Measurements from ENCODE around the gene PTPRK.

Gene PTPRK

GRCh38 chr6:128278836-128279235 is 241.6 kb downstream of the PTPRK start:
- Histone ChIP-seq H3K27ac (replicated peaks; ENCODE audit: low read length) (no peak overlapping the region), H2BK15ac (ENCODE audit: low read length) (no peak overlapping the region), H3K4ac (ENCODE audit: low read length) (no peak overlapping the region), H3K79me1 (ENCODE audit: low read depth, low read length) (peaks cover 2% of the 10 kb centered on the region), H3K27me3 (ENCODE audit: control insufficient read depth in 3 of 3, insufficient read depth in 3 of 3, low read depth in 1 of 3, low read length in 3 of 3) (no peaks in the 10 kb centered on the region), H3K14ac (ENCODE audit: low read length) (no peak overlapping the region), H2BK12ac (ENCODE audit: low read length) (no peak overlapping the region), H3K9ac (ENCODE audit: low read depth, low read length, poor library complexity) (no peak overlapping the region), H3K9me3 (replicated peaks in 1 of 2; ENCODE audit: control insufficient read depth in 2 of 2, insufficient read depth in 1 of 2, low read depth in 1 of 2, low read length in 2 of 2) (no peaks in the 10 kb centered on the region), H4K8ac (ENCODE audit: low read depth, low read length) (no peak overlapping the region), H2AK5ac (ENCODE audit: low read depth, low read length) (no peak overlapping the region), H3K4me3 (ENCODE audit: low read length in 2 of 2) (no peak overlapping the region), H2AFZ (ENCODE audit: low read length) (no peak overlapping the region), H3K36me3 (replicated peaks in 1 of 2; ENCODE audit: control insufficient read depth in 2 of 2, insufficient read depth in 2 of 2, low read length in 2 of 2) (no peaks in the 10 kb centered on the region), H3K23ac (ENCODE audit: low read depth, low read length, poor library complexity) (no peak overlapping the region), H2BK5ac (ENCODE audit: low read length) (no peak overlapping the region), H3K4me2 (ENCODE audit: insufficient read depth, low read length, poor library complexity, severe bottlenecking) (no peak overlapping the region), H2BK120ac (ENCODE audit: low read depth, low read length) (no peak overlapping the region), H4K91ac (ENCODE audit: low read depth, low read length, poor library complexity) (no peak overlapping the region), H3K4me1 (ENCODE audit: control insufficient read depth in 2 of 2, insufficient read depth in 1 of 2, low read depth in 1 of 2, low read length in 2 of 2) (peaks cover 4 to 32% of the 10 kb centered on the region in 2 donors), H3K18ac (ENCODE audit: low read length) (no peak overlapping the region)
- WGBS, 2 donors (ENCODE audit: extremely low coverage in 2 of 2, insufficient read length in 2 of 2, insufficient replicate concordance in 1 of 2), result no CpG with 5 or more reads among the region's 1 CpG
- DNase-seq (ENCODE audit: low spot score), result no peak

GRCh38 chr6:128277379-128277778 is 243.0 kb downstream of the PTPRK start:
- Histone ChIP-seq H3K9me3 (replicated peaks in 1 of 2; ENCODE audit: control insufficient read depth in 2 of 2, insufficient read depth in 1 of 2, low read depth in 1 of 2, low read length in 2 of 2) (no peaks in the 10 kb centered on the region), H2BK5ac (ENCODE audit: low read length) (no peak overlapping the region), H2BK12ac (ENCODE audit: low read length) (no peak overlapping the region), H3K4me1 (ENCODE audit: control insufficient read depth in 2 of 2, insufficient read depth in 1 of 2, low read depth in 1 of 2, low read length in 2 of 2) (peaks cover 2 to 32% of the 10 kb centered on the region in 2 donors), H3K14ac (ENCODE audit: low read length) (no peak overlapping the region), H3K18ac (ENCODE audit: low read length) (no peak overlapping the region), H3K4me2 (ENCODE audit: insufficient read depth, low read length, poor library complexity, severe bottlenecking) (no peak overlapping the region), H4K91ac (ENCODE audit: low read depth, low read length, poor library complexity) (no peak overlapping the region), H3K79me1 (ENCODE audit: low read depth, low read length) (no peaks in the 10 kb centered on the region), H3K27ac (replicated peaks; ENCODE audit: low read length) (no peak overlapping the region), H3K4ac (ENCODE audit: low read length) (no peak overlapping the region), H3K9ac (ENCODE audit: low read depth, low read length, poor library complexity) (no peak overlapping the region), H3K36me3 (replicated peaks in 1 of 2; ENCODE audit: control insufficient read depth in 2 of 2, insufficient read depth in 2 of 2, low read length in 2 of 2) (no peaks in the 10 kb centered on the region), H4K8ac (ENCODE audit: low read depth, low read length) (no peak overlapping the region), H3K23ac (ENCODE audit: low read depth, low read length, poor library complexity) (no peak overlapping the region), H3K4me3 (ENCODE audit: low read length in 2 of 2) (no peak overlapping the region), H2BK15ac (ENCODE audit: low read length) (no peak overlapping the region), H2AFZ (ENCODE audit: low read length) (no peak overlapping the region), H2BK120ac (ENCODE audit: low read depth, low read length) (no peak overlapping the region), H3K27me3 (ENCODE audit: control insufficient read depth in 3 of 3, insufficient read depth in 3 of 3, low read depth in 1 of 3, low read length in 3 of 3) (no peaks in the 10 kb centered on the region), H2AK5ac (ENCODE audit: low read depth, low read length) (no peak overlapping the region)
- DNase-seq (ENCODE audit: low spot score), result no peak
- whole genome bisulfite sequencing, 2 donors (ENCODE audit: extremely low coverage in 2 of 2, insufficient read length in 2 of 2, insufficient replicate concordance in 1 of 2), result no CpG with 5 or more reads among the region's 3 CpGs

DNA sequence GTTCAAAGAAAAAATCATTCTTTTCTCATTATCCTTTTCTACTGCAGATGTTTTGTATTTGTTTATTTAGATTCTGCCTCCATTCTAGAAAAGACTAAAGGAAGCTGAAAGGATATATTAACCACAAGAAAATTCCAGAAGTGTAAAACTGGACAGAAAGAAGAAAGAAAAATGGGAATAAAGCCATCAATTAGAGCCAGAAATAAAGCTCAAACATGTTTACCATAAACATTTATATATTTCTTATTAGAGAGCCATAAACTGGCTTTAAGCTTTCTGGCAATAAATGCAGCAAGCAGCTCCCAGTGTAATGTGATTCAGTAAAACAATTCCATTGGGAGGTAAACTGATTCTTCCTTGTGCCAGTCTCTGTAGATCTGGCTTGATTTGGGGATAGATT is 244.1 kb downstream of the PTPRK start:
- no peak overlapping the region for H3K4me3 ChIP-seq (ENCODE audit: low read length in 2 of 2)

DNA sequence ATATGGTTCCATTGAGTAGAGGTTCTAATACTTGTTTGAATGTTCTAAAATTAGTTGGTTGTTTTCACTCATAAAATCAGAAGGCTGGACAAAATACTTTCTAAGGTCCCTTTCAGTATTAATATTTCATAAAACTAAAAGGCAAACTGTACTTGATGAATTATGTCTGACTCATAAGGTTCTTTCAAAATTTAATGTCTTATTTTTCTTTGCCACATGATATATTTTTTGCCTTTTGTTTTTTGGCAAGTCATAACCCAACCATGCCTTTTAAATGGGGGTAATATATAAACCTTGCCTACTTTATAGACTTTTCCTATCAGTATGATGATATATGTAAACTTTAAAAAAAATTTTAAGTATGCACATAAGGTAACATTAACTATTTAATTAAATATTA is 244.7 kb downstream of the PTPRK start:
- H2AFZ ChIP-seq (ENCODE audit: low read length), result no peak overlapping the region
- H3K27ac ChIP-seq (replicated peaks; ENCODE audit: low read length), result no peak overlapping the region
- no peak overlapping the region for H4K8ac ChIP-seq (ENCODE audit: low read depth, low read length)
- H3K4me2 ChIP-seq (ENCODE audit: insufficient read depth, low read length, poor library complexity, severe bottlenecking), result no peak overlapping the region
- H2AK5ac ChIP-seq (ENCODE audit: low read depth, low read length), result no peak overlapping the region
- H2BK5ac ChIP-seq (ENCODE audit: low read length), result no peak overlapping the region
- H3K27me3 ChIP-seq (ENCODE audit: control insufficient read depth in 3 of 3, insufficient read depth in 3 of 3, low read depth in 1 of 3, low read length in 3 of 3), result no peaks in the 10 kb centered on the region
- H3K23ac ChIP-seq (ENCODE audit: low read depth, low read length, poor library complexity), result no peak overlapping the region
- no peak overlapping the region for H2BK15ac ChIP-seq (ENCODE audit: low read length)
- no peak overlapping the region for H2BK120ac ChIP-seq (ENCODE audit: low read depth, low read length)
- no peaks in the 10 kb centered on the region for H3K36me3 ChIP-seq (replicated peaks in 1 of 2; ENCODE audit: control insufficient read depth in 2 of 2, insufficient read depth in 2 of 2, low read length in 2 of 2)
- no peak for DNase-seq (ENCODE audit: low spot score)
- no peaks in the 10 kb centered on the region for H3K79me1 ChIP-seq (ENCODE audit: low read depth, low read length)
- H3K4me3 ChIP-seq (ENCODE audit: low read length in 2 of 2), result no peak overlapping the region
- H3K4me1 ChIP-seq (ENCODE audit: control insufficient read depth in 2 of 2, insufficient read depth in 1 of 2, low read depth in 1 of 2, low read length in 2 of 2), result peaks cover 0 to 20% of the 10 kb centered on the region in 2 donors
- no peak overlapping the region for H3K18ac ChIP-seq (ENCODE audit: low read length)
- H3K4ac ChIP-seq (ENCODE audit: low read length), result no peak overlapping the region
- no peaks in the 10 kb centered on the region for H3K9me3 ChIP-seq (replicated peaks in 1 of 2; ENCODE audit: control insufficient read depth in 2 of 2, insufficient read depth in 1 of 2, low read depth in 1 of 2, low read length in 2 of 2)
- H3K9ac ChIP-seq (ENCODE audit: low read depth, low read length, poor library complexity), result no peak overlapping the region
- no peak overlapping the region for H3K14ac ChIP-seq (ENCODE audit: low read length)
- no peak overlapping the region for H4K91ac ChIP-seq (ENCODE audit: low read depth, low read length, poor library complexity)
- no peak overlapping the region for H2BK12ac ChIP-seq (ENCODE audit: low read length)

More for the DNA sequence above, 244.1 kb downstream of the PTPRK start:
- Histone ChIP-seq H2BK120ac (ENCODE audit: low read depth, low read length) (no peak overlapping the region), H3K36me3 (replicated peaks in 1 of 2; ENCODE audit: control insufficient read depth in 2 of 2, insufficient read depth in 2 of 2, low read length in 2 of 2) (no peaks in the 10 kb centered on the region), H2AK5ac (ENCODE audit: low read depth, low read length) (no peak overlapping the region), H2BK15ac (ENCODE audit: low read length) (no peak overlapping the region), H2BK12ac (ENCODE audit: low read length) (no peak overlapping the region), H3K4me1 (ENCODE audit: control insufficient read depth in 2 of 2, insufficient read depth in 1 of 2, low read depth in 1 of 2, low read length in 2 of 2) (peaks cover 2 to 25% of the 10 kb centered on the region in 2 donors), H3K18ac (ENCODE audit: low read length) (no peak overlapping the region), H3K27me3 (ENCODE audit: control insufficient read depth in 3 of 3, insufficient read depth in 3 of 3, low read depth in 1 of 3, low read length in 3 of 3) (no peaks in the 10 kb centered on the region), H2AFZ (ENCODE audit: low read length) (no peak overlapping the region), H3K4ac (ENCODE audit: low read length) (no peak overlapping the region), H4K8ac (ENCODE audit: low read depth, low read length) (no peak overlapping the region), H3K9ac (ENCODE audit: low read depth, low read length, poor library complexity) (no peak overlapping the region), H3K79me1 (ENCODE audit: low read depth, low read length) (no peaks in the 10 kb centered on the region), H4K91ac (ENCODE audit: low read depth, low read length, poor library complexity) (no peak overlapping the region), H3K14ac (ENCODE audit: low read length) (no peak overlapping the region), H3K23ac (ENCODE audit: low read depth, low read length, poor library complexity) (no peak overlapping the region), H3K9me3 (replicated peaks in 1 of 2; ENCODE audit: control insufficient read depth in 2 of 2, insufficient read depth in 1 of 2, low read depth in 1 of 2, low read length in 2 of 2) (no peaks in the 10 kb centered on the region), H3K27ac (replicated peaks; ENCODE audit: low read length) (no peak overlapping the region), H2BK5ac (ENCODE audit: low read length) (no peak overlapping the region), H3K4me2 (ENCODE audit: insufficient read depth, low read length, poor library complexity, severe bottlenecking) (no peak overlapping the region)
- DNase-seq (ENCODE audit: low spot score), result no peak
